ENCODE results near the gene DENND5B. TPM values are rescaled to one million over a fixed set of nuclear protein-coding genes. Genes with fewer than 3 reads are reported as not detected.
"Not testable (repeated sequence)": the region's sequence is repeated elsewhere in the genome, so short reads cannot be mapped to it uniquely, and the experiment has no call there.

Gene DENND5B
- total RNA-seq, 1 experiment from 2014 or later, result 9.2 TPM

- H3K27ac ChIP-seq, result no peak overlapping the region
- H3K36me3 ChIP-seq (ENCODE audit: low read depth), result no peaks in the 10 kb centered on the region
- H2AFZ ChIP-seq, result no peak overlapping the region
- DNase-seq, result no peak
- no peaks in the 10 kb centered on the region for H3K4me1 ChIP-seq (replicated peaks; ENCODE audit: insufficient read depth)
- no peaks in the 10 kb centered on the region for H3K79me2 ChIP-seq (ENCODE audit: low read depth)
- H3K27me3 ChIP-seq (ENCODE audit: insufficient read depth, low read depth), result no peaks in the 10 kb centered on the region
- intact Hi-C loops (cut with micrococcal nuclease; ENCODE audit: unreplicated experiment), result no loop called here
- H3F3A ChIP-seq (ENCODE audit: insufficient read depth, low read depth), result no peaks in the 10 kb centered on the region
- H3K9me3 ChIP-seq (ENCODE audit: insufficient read depth, low read depth), result no peaks in the 10 kb centered on the region
- H3K4me3 ChIP-seq, result no peak overlapping the region
- no peaks in the 10 kb centered on the region for H4K20me1 ChIP-seq (ENCODE audit: insufficient read depth)
- TF ChIP-seq EZH2 (IDR thresholded peaks at IDR 0.05; ENCODE audit: low read depth), result no peak
- no peak for TF ChIP-seq CTCF (conservative IDR thresholded peaks at IDR 0.05)
- CTCF ChIA-PET, result no interaction called here
- POLR2A ChIA-PET (ENCODE audit: unreplicated experiment), result no interaction called here
- no TSS peak for BruUV-seq (replicated peaks)
- H3K4me2 ChIP-seq, result no peak overlapping the region
- H3K9me2 ChIP-seq (ENCODE audit: insufficient read depth), result no peaks in the 10 kb centered on the region
These were observed 29.4 kb upstream of the DENND5B start for GRCh38 chr12:31620311-31620710.

- Histone ChIP-seq H3K79me2 (ENCODE audit: low read depth) (no peaks in the 10 kb centered on the region), H3K4me1 (replicated peaks; ENCODE audit: insufficient read depth) (no peaks in the 10 kb centered on the region), H3F3A (ENCODE audit: insufficient read depth, low read depth) (no peaks in the 10 kb centered on the region), H4K20me1 (ENCODE audit: insufficient read depth) (no peaks in the 10 kb centered on the region), H3K4me2 (no peak overlapping the region), H3K27me3 (ENCODE audit: insufficient read depth, low read depth) (no peaks in the 10 kb centered on the region), H3K9me2 (ENCODE audit: insufficient read depth) (no peaks in the 10 kb centered on the region), H3K36me3 (ENCODE audit: low read depth) (no peaks in the 10 kb centered on the region), H3K9me3 (ENCODE audit: insufficient read depth, low read depth) (no peaks in the 10 kb centered on the region), H3K27ac (no peak overlapping the region), H2AFZ (no peak overlapping the region; the same call in 1 of the 2 replicates), H3K4me3 (no peak overlapping the region)
- no TSS peak for BruUV-seq (replicated peaks)
- DNase-seq, result no peak
- TF ChIP-seq EZH2 (IDR thresholded peaks at IDR 0.05; ENCODE audit: low read depth) (no peak), CTCF (conservative IDR thresholded peaks at IDR 0.05) (no peak)
- intact Hi-C loops (cut with micrococcal nuclease; ENCODE audit: unreplicated experiment), result no loop called here
- POLR2A ChIA-PET (ENCODE audit: unreplicated experiment), result no interaction called here
- CTCF ChIA-PET, result interaction anchor here (0.6 kb wide), 1 partner anchor 42 kb away, joined by 8 read pairs; no protein-coding TSS in a partner anchor
These were observed 27.5 kb upstream of the DENND5B start for GRCh38 chr12:31618228-31619025.

GRCh38 chr12:31612819-31613218 is 21.9 kb upstream of the DENND5B start:
- Histone ChIP-seq H3K9me3 (ENCODE audit: insufficient read depth, low read depth) (peaks cover 6% of the 10 kb centered on the region), H3F3A (ENCODE audit: insufficient read depth, low read depth) (no peaks in the 10 kb centered on the region), H4K20me1 (ENCODE audit: insufficient read depth) (no peaks in the 10 kb centered on the region), H3K79me2 (ENCODE audit: low read depth) (no peaks in the 10 kb centered on the region), H3K4me3 (no peak overlapping the region), H3K27me3 (ENCODE audit: insufficient read depth, low read depth) (no peaks in the 10 kb centered on the region), H3K27ac (no peak overlapping the region), H3K9me2 (ENCODE audit: insufficient read depth) (no peaks in the 10 kb centered on the region), H3K4me2 (no peak overlapping the region), H3K4me1 (replicated peaks; ENCODE audit: insufficient read depth) (no peaks in the 10 kb centered on the region), H2AFZ (no peak overlapping the region), H3K36me3 (ENCODE audit: low read depth) (no peaks in the 10 kb centered on the region)
- POLR2A ChIA-PET (ENCODE audit: unreplicated experiment), result no interaction called here
- TF ChIP-seq EZH2 (IDR thresholded peaks at IDR 0.05; ENCODE audit: low read depth), result no peak
- TF ChIP-seq CTCF (conservative IDR thresholded peaks at IDR 0.05), result no peak
- CTCF ChIA-PET, result no interaction called here
- intact Hi-C loops (cut with micrococcal nuclease; ENCODE audit: unreplicated experiment), result no loop called here
- BruUV-seq (replicated peaks), result no TSS peak
- DNase-seq, result no peak

DNA sequence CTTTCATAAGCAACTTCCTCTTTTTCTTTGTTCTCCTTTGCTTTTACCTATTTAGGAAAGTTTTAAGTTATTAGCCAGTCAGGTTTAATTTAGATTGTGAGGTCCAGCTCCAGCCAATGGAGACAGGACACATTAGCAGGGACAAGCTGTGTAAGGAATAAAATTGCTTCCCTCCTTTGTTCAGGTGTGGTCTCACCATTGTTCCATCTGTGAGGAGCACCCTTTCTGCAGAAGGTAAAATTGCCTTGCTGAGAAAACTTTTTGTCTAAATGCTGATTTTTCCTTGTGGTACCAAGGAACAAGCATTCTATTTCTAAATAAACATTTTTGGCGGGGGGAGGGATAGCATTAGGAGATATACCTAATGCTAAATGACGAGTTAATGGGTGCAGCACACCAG is 17.4 kb upstream of the DENND5B start:
- CTCF ChIA-PET; H3K36me3 ChIP-seq (ENCODE audit: low read depth): not testable (repeated sequence)

More for the DNA sequence above, 17.4 kb upstream of the DENND5B start:
- BruUV-seq (replicated peaks); POLR2A ChIA-PET (ENCODE audit: unreplicated experiment); H3K9me2 ChIP-seq (ENCODE audit: insufficient read depth); H3K27me3 ChIP-seq (ENCODE audit: insufficient read depth, low read depth); H2AFZ ChIP-seq; DNase-seq; H3K79me2 ChIP-seq (ENCODE audit: low read depth); H4K20me1 ChIP-seq (ENCODE audit: insufficient read depth); H3K27ac ChIP-seq; intact Hi-C loops (cut with micrococcal nuclease; ENCODE audit: unreplicated experiment); H3K9me3 ChIP-seq (ENCODE audit: insufficient read depth, low read depth); H3F3A ChIP-seq (ENCODE audit: insufficient read depth, low read depth); H3K4me2 ChIP-seq; H3K4me3 ChIP-seq; H3K4me1 ChIP-seq (replicated peaks; ENCODE audit: insufficient read depth): not testable (repeated sequence)
